Stimulated activated CD8-positive, alpha-beta memory T cell treated with anti-CD3 and anti-CD28 coated beads, Interleukin-12 subunit alpha, Interleukin-12 subunit beta, amount 100 ng/mL, for 24 hours (primary cell): ENCODE measurements around the gene DHX8.
"Not testable (repeated sequence)": the region's sequence is repeated elsewhere in the genome, so short reads cannot be mapped to it uniquely, and the experiment has no call there.

Source experiments
- DNase-seq: peaks from one replicate; pipeline ENCODE4 v3.0.0-alpha.2; 2020; ENCODE audit errors: extremely low read depth

DHX8 gene

DNA sequence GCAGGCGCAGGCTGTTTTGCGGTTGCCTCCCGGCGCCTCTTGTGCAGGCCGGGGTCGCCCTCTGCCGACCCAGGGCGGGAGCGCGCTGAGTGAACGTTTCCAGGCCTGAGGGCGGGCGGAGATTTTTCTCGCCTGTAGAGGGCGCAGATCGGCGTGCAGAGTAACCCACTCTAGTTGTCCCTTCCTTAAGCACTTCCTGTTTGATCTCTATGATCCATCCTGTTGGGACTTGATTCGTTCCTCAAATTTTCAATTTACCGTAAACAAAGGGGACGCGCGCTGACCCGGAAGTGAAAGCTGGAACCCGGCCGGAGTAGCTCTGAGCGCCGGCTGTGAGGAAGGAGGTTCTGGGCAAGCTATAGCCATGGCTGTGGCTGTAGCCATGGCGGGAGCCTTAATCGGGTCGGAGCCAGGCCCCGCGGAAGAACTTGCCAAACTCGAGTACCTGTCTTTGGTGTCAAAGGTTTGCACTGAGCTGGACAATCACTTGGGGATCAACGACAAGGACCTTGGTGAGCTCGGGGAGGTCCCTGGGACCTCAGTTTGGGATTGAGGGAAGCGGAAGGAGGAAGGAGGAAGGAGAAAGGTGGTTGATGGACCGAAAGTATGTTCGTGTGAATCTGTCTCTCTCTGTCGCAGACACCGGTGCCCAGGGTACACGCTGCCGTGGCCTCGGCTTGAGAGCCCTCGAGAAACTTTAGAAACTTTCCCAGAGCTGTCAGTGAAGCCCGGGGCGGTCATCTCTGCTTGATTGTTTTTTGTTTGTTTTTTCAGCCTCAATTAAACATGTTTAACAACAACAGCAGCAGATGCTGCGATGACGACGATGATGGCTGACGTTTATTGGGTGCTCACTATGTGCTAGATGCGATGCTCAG lies at the start of gene DHX8:
DHX8 (plus strand) TSS at position 302 of the 878 bp plus-strand sequence; CDS start at position 365, 63 bp downstream.
- DNase-seq = peak; percentile 96

DNA sequence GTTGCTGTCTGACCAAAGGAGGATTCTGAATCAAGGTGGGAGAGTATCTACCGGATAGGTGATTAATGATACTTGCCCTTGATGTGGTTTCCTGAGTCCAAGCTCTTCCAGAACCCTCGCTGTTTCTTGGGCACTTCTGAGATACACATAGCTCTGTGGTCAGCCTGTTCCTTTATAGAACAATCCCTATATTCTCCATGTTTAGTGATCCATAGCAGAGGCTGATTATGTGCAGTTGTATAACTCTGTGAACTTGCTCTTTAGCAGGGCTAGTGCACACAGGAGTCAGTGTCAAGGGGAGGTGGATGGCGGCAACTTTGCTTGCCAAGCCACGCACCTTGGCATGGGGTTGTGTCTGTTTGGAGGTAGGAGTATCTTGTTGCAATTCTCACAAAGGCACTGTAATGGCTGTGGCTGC lies 48.9 kb upstream of the DHX8 start:
- DNase-seq = no peak

DNA sequence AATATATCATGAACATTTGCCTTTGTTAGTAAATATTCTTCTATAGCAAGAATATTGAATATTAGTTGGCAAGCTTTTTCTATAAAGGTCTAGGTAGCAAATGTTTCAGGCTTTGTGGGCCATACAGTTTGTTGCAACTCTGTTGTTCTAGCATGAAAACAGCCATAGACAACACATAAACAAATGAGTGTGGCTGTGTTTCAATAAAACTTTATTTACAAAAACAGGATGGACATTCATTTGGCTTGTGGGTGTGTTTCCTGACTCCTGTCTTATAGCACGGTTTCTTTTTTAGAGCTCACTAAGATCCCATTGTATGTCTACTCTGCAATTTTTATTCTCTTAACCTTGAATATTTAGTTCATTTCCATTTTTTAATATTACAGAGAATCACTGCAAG lies 46.0 kb upstream of the DHX8 start:
- DNase-seq = no peak

DNA sequence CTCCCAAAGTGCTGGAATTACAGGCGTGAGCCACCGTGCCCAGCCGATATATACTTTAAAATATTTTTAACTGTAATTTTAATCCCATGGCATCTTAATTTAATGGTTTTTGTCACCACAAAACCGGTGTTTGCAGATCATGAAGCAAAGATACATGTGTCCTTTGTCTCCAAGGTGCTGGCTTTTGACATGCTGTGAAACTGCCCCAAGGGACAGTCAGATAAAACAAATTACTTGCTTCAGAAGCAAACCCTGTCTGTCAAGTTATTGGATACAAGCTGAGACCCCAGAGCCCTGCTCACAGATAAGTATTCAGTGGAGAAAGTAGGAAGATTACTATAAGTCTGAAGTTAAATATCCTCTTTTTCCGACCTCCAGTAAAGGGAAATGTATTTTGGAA lies 45.1 kb upstream of the DHX8 start:
- no peak for DNase-seq

DNA sequence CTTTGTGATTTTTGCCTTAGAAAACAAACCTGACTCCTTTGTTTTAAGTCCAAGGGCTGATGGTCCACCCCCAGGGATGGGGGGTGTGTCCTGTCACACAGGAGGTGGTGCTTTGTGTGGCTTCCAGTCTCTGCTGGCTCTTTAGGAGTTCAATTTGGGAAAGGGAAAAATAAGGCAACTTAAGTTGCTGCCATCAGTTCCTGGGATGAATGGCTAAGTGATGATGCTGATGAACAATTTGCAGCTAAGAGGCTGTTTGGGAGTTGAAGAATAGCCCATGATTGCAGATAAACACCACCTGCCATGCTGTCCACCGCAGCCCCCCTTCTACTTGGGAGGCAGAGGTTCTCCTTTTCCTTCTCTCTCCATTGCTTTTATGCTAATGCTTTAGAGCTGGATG lies 44.7 kb upstream of the DHX8 start:
- DNase-seq = no peak

DNA sequence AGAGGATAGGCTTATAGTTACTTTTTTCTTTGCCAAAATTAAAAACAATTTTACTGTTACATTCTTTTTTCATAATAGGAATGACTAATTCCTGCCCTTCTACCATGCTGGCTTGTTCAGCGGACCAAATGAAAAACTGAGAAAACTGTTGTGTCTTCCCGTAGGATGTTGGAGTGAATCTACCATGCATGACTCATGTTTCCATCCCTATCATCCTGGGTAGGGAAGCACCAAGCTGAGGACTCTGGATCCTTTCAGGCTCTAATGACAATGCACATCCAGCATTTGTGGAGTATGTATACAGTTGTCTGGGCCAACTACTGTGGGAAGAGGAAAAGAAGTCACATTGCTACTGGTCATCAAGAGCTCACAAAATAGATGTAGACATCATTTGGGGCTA lies 41.1 kb upstream of the DHX8 start:
- no peak for DNase-seq

DNA sequence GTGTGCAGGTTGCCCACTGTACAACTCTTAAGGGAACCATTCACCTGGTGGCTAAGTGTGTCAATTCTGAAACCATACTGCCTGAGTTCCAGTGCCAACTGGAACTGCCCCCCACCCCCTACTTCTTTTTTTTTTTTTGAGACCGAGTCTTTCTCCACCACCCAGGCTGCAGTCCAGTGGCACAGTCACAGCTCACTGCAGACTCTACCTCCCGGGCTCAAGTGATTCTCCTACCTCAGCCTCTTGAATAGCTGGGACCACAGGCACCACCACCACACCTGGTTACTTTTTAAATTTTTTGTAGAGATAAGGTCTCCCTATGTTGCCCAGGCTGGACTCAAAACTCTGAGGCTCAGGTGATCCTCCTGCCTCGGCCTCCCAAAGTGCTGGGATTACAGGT lies 40.4 kb upstream of the DHX8 start:
- DNase-seq = no peak

DNA sequence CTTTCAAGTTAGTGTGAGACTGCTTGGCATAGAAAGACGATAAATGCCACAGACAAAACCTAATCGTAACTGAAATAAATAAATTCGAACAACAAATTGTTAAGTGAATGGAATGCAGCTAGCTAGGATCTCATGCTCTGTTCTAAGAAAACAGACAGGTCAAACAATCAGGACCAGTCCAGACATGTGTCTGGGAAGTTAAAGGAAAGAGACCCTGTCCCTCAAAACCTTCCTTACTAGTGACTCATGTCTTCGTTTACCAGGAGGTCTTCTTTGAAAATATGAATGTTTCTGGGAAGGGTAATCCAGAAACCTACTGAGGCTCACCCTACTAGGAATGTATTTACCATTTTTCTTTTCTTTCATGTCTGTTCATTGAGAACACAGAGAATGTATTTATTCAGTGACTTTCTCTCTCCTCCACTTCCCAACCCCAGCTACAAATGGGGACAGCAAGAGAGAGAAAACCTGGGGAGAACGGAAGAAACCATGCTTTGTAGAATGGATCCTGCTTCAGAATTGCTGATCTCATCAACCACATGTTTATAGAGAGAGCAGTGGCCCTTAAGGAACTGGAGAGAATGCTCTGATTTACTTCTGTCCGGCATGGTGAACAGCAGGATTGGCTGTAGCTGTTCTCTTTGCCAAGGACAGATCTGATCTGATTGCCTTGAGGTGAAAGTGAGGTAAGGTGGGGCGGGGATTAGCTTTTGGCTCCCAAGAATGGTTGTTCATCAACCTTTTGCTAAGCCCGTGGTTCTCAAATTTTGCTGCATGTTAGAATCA lies 39.4 kb upstream of the DHX8 start:
- DNase-seq = no peak

DNA sequence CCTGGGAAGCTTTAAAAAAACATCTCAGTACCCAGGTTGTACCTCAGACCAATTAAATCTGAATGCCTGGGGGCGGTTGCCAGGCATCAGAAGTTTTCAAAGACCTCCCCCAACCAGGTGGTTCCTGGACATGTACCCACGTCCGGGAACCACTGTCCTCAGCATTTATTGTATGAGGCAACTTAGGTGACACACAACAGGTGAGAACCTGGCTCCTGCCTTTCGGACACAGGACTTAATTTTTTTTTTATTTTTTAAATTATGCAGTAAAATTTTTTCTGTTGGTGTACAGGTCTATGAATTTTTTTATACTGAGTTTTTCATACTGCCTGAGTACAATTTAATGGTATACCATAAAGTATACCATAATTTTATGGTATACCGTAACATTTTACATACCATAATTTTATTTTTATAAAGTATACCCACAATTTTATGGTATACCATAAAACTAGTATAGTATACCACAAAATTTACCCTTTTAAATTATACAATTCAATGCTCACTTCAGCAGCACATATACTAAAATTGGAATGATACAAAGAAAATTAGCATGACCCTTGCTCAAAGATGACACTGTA lies 38.7 kb upstream of the DHX8 start:
- no peak for DNase-seq

DNA sequence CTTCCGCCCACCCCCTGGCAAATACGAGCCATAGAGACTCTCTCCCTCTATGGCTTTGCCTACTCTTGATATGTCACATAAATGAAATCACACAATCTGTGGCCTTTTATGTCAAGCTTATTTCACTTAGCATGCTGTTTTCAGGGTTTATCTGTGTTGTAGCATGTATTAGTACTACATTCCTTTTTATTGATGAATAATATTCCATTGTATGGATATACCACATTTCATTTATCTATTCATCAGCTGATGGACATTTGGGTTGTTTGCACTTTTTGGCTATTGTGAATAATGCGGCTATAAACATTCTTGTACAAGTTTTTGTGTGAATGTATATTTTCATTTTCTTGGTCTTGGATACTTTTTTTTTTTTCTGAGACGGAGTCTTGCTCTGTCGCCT lies 37.0 kb upstream of the DHX8 start:
- no peak for DNase-seq

DNA sequence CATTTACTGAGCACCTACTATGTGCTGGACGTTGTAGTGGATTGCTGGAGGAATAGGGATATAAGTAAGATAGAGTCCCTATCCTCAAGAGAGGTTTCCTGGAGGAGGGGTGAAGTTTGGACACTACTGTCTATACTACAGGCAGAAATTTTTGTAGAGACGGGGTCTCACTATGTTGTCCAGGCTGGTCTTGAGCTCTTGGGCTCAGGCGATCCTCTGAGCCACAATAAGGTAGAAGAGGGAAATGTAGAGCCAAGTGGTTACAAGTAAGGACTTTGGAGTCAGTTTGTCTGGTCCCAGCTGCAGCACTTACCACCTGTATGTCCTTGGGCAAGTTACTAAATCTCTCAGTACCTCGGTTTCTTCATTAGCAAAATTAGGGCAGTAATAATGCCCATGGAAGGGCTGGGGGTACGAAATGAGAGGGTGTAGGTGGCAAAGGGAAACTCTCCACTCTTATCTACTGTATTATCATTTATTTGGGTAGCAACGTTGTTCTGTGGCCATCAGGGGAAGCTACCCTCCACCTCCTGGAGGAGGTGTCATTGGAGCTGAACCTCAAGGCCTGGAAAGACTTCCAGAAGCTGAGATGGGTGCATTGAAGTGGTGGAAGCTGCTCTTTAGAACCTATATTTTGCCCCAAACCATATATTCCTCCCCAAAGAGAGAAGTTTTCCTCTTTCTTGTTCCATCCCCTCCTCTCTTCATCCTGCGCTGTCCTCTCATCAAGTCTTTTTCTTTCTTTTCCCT lies 34.9 kb upstream of the DHX8 start:
- no peak for DNase-seq

DNA sequence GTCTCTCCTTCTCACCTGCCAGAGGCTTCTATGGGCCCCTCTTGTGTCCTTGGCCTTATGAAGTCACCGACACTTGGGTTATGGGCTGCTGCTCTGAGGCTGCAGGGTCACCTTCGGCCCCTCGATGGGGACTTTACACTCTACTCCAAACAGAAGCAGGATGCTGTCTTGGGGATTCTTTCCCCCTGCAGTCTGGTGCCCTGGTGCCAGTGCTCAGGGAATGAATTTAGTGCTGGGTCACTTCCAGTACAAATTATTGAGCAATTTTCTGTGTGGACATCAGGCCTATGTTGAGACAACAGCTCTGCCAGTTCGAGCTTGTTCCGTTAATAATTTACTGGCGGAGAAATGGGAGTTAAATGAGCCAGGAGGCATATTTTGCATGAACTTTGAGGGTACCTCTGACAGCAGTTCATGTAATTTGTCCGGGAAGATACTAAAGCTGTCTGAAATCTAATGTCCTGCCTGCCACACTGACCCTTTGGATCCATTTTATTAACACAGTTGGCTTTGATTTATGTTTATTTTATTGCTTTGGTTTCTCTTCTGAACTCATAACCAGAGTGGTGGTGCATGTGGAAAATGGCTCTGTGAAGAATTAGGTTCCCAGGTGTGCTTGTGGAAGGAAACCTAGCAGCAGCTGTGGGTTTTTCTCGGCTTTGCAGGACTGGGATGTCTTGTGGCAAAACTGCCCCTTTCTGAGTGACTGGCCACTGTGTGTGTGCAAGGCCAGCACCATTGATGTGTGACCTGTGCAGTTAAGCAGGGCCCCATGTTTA lies 34.1 kb upstream of the DHX8 start:
- no peak for DNase-seq

DNA sequence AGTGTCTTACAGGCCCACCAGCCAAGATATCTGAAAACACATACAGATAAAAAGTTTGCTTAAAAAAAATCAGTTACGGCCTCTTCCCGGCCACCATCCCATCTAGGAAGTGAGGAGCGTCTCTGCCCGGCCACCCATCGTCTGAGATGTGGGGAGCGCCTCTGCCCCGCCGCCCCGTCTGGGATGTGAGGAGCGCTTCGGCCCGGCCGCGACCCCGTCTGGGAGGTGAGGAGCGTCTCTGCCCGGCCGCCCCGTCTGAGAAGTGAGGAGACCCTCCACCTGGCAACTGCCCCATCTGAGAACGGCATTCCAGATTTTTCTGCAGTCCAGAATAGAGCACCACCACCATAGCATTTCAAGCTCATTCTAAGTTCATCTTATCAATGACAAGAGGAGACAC lies 33.0 kb upstream of the DHX8 start:
- DNase-seq = not testable (repeated sequence)

DNA sequence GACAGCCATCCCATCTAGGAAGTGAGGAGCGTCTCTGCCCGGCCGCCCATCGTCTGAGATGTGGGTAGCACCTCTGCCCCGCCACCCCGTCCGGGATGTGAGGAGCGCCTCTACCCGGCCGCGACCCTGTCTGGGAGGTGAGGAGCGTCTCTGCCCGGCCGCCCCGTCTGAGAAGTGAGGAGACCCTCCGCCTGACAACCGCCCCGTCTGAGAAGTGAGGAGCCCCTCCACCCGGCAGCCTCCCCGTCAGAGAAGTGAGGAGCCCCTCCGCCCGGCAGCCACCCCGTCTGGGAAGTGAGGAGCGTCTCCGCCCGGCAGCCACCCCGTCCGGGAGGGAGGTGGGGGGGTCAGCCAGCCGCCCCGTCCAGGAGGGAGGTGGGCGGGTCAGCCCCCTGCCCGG lies 32.0 kb upstream of the DHX8 start:
- DNase-seq = not testable (repeated sequence)

DNA sequence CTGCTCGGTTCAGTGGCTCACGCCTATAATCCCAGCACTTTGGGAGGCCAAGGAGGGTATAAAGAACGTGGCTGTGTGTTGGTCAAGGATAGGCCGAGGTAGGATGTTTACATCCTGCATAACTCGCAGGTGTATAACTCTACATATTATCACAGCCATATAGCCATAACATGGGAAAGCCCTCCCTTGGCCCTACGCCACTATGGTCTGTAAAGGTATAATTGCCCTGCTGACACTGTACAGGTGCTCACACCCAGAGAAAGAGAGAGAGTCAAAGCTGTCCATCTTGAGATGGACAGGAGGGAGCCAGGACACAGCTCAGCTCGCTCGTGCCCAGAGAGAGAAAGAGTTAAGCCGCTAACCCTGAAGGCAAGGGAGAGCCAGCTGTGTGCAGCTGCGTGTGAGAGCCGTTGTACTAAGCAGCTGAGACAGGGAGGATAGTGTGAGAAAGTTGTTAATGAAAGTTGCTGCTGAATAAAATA lies 30.4 kb upstream of the DHX8 start:
- no peak for DNase-seq

DNA sequence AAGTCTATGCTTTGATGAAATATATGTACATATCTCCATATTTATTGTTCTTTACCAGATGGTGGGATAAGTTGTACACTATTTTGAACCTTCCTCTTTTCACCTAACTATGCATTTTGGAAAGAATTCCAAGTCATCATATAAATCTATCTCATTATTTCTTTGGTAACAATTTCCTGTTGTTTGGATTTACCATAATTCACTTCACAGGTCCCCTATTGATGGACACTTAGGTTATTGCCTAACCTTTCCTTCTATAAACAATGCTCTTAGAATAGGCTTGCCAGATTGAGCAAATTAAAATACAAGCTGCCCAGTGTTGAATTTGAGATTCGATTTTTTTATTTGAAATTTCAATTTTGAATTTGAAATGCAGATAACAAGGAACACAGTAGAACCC lies 28.9 kb upstream of the DHX8 start:
- DNase-seq = no peak

DNA sequence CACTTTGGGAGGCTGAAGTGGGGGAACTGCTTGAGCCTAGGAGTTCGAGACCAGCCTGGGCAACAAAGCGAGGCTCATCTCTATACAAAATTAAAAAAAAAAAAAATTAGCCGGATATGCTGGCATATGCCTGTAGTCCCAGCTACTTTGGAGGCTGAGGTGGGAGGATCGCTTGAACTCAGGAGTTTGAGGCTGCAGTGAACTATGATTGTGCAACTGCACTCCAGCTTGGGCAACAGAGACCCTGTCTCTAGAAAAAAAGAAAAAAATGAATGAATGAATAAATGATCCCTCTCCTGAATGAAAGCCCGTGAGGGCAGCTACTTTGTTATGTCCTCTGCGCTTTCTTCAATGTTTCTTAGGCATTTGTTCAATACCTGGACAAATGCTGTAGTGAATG lies 27.7 kb upstream of the DHX8 start:
- no peak for DNase-seq

DNA sequence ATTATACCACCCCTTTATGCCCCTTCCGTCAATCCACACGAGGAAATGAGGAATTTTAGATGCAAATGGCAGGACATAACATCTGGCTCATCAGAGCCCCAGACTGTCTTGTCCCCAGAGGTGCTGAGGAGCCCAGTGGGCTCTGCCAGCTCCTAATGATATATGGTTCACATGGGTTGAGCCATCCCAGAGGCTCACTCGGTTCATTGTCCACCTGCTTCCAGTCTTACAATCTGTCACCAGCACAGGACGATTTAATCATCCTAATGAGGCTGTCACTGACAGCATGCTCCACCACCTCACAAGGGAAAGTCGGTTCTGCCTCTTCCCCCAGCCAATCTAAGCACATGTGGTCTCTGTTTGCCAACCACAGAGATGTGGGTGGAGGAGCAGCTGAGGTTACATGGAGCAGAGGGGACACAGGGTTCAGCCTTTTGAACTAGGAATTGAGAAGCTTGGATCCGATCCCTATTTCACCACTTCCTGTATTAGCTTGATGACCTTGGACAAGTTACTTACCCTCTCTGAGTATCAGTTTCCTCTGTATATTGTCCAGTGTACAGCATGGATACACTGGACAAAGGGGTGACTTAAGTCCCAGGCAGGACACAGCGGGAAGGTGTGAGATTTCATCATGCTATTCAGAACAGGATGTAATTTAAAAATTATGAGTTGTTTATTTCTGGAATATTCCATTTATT lies 27.0 kb upstream of the DHX8 start:
- DNase-seq = no peak

DNA sequence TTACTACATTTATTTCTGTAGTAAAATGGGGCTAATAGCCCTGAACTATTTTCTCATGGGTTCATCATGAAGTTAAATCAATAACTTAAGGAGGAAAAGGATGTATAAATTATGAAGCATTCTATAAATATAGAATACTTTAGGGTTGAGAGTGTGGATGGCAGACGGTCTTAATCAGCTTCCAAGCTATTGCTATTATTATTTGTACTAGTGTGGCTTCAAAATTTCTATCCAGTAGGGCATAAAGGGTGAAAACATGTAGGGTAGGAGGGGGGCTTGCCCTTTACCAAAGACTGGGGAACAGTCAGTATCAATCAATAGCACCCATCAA lies 26.4 kb upstream of the DHX8 start:
- no peak for DNase-seq

DNA sequence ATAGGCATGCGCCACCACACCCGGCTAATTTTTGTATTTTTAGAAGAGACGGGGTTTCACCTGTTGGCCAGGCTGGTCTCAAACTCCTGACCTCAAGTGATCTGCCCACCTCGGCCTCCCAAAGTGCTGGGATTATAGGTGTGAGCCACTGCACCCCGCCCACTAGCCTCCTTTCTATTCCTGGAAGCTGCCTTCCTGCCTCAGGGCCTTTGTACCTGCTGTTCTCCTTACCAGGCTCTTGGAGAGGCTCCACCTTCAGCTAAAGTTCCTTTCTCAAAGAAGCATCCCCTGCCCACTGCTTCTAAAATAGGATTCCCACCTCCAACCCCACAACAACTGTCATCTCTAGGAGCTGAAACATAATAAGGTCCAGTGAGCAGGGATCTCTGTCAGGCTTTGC lies 23.9 kb upstream of the DHX8 start:
- DNase-seq = not testable (repeated sequence)

DNA sequence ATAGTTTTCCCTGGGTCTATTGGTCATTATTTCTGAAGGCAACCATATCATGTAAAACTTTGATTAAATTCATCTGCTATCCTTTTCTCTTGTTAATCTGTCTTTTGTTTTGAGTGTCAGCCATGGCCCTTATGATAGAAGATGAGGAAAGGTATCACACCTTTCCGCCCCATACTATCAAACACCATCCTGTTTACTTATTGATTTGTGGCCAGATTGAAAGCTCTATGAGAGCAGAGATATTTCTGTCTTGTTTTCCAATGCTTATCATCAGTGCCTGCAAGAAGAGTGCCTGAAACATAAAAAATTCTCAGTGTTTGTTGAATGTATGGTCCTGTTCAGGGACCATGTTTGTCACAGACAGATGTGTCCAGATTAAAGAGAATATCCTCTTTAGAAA lies 22.6 kb upstream of the DHX8 start:
- no peak for DNase-seq
